ENCODE data around the gene RICTOR.

The RICTOR gene

GRCh38 chr5:38978036-38978435, 96.2 kb downstream of the RICTOR start:
- in situ Hi-C loops (cut with MboI; ENCODE audit: low pct_unique_long_range_greater_than_20kb, low sequenced_read_pairs), result no loop called here
- no peak for DNase-seq

GRCh38 chr5:38968665-38969064, 105.5 kb downstream of the RICTOR start:
- DNase-seq, result no peak
- in situ Hi-C loops (cut with MboI; ENCODE audit: low pct_unique_long_range_greater_than_20kb, low sequenced_read_pairs), result no loop called here

- in situ Hi-C loops (cut with MboI; ENCODE audit: low pct_unique_long_range_greater_than_20kb, low sequenced_read_pairs), result no loop called here
- DNase-seq, result no peak
Measured at GRCh38 chr5:38961691-38962090, 112.5 kb downstream of the RICTOR start.

GRCh38 chr5:38953426-38954012, 120.7 kb downstream of the RICTOR start:
- no peak for DNase-seq
- in situ Hi-C loops (cut with MboI; ENCODE audit: low pct_unique_long_range_greater_than_20kb, low sequenced_read_pairs), result no loop called here

GRCh38 chr5:38948501-38948900, 125.7 kb downstream of the RICTOR start:
- DNase-seq, result no peak
- in situ Hi-C loops (cut with MboI; ENCODE audit: low pct_unique_long_range_greater_than_20kb, low sequenced_read_pairs), result no loop called here

DNA sequence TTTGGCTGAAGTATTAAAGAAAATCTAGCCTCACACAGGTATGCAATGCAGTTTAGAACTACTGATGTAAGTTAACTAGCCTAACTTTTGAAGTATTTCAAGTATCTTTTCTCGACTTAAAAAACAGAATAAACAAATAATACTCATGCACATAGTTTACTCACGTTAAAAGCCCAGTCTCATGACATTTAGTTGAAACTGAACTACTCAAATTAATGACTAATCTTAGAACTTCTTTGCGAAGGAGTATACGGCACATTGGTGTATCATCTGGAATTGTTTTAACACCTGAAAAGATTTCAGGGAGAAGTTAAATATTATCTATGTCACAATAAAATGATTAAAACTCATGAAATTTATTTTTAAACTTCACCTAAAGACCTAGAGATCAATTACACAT, 129.9 kb downstream of the RICTOR start:
- DNase-seq, result no peak
- in situ Hi-C loops (cut with MboI; ENCODE audit: low pct_unique_long_range_greater_than_20kb, low sequenced_read_pairs), result no loop called here

DNA sequence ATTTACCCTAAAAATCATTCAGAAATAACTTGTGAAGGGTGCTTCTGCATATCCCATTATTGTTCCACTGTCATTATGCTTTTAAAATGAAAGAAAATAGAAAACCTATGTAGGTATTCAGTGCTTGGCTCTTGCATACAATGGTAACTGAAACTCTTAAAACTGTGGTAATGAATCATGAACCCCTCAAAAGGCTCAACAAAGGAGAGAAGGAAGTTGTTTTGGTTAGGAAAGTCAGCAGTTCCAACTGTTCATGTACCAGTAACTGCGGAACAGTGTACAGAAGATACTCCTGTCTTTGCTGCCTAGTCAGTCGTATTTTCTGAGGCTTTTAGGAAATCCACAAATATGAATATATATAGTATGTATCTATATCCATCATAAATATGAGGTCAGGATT, 132.3 kb downstream of the RICTOR start:
- no peak for DNase-seq
- in situ Hi-C loops (cut with MboI; ENCODE audit: low pct_unique_long_range_greater_than_20kb, low sequenced_read_pairs), result no loop called here

GRCh38 chr5:38940230-38940858, 133.9 kb downstream of the RICTOR start:
- in situ Hi-C loops (cut with MboI; ENCODE audit: low pct_unique_long_range_greater_than_20kb, low sequenced_read_pairs), result no loop called here
- DNase-seq, result no peak

GRCh38 chr5:38938973-38939372, 135.2 kb downstream of the RICTOR start:
- in situ Hi-C loops (cut with MboI; ENCODE audit: low pct_unique_long_range_greater_than_20kb, low sequenced_read_pairs), result no loop called here
- no peak for DNase-seq

DNA sequence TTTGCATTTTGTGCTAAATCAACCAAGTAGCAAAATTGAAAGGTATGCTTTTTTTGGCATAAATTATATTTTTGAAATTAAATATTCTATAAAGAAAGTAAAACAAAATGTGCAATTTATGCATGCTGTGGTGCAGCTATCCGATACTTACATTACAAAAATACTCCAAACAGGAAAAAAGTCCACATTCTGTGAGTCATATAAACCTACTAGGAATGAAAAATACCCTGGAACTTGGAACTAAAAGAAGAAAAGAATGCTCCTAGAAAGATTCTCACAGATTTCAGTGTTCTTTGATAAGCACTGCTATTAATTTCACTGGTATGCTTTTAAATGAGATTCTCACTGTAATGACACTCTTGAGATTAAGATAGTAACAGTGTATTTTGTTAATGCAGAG, 135.8 kb downstream of the RICTOR start:
- in situ Hi-C loops (cut with MboI; ENCODE audit: low pct_unique_long_range_greater_than_20kb, low sequenced_read_pairs), result no loop called here
- no peak for DNase-seq

DNA sequence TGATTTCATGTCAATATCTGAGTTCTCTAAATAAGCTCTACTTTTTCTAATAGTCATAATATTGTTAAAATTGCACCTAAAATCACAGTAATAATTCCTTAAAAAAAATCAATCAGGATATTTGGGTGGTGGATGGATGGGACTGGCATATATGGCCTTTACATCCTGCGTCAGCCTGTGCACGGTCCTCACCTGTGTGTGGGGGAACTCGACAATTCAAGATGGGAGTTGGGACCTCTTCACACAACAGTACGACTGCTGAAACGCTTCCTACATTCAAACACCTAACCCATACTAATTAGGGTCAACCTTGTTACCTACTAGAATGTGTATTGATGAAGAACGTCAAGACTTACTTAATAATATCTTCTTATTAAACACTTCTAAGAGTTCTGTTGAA, 137.9 kb downstream of the RICTOR start:
- DNase-seq, result no peak
- in situ Hi-C loops (cut with MboI; ENCODE audit: low pct_unique_long_range_greater_than_20kb, low sequenced_read_pairs), result no loop called here

- in situ Hi-C loops (cut with MboI; ENCODE audit: low pct_unique_long_range_greater_than_20kb, low sequenced_read_pairs), result no loop called here
- no peak for DNase-seq
Measured at GRCh38 chr5:38935437-38935836, 138.8 kb downstream of the RICTOR start.

- no peak for DNase-seq
- in situ Hi-C loops (cut with MboI; ENCODE audit: low pct_unique_long_range_greater_than_20kb, low sequenced_read_pairs), result no loop called here
Measured at GRCh38 chr5:38932854-38933408, 141.3 kb downstream of the RICTOR start.

GRCh38 chr5:38931731-38932130, 142.5 kb downstream of the RICTOR start:
- in situ Hi-C loops (cut with MboI; ENCODE audit: low pct_unique_long_range_greater_than_20kb, low sequenced_read_pairs), result no loop called here
- no peak for DNase-seq

DNA sequence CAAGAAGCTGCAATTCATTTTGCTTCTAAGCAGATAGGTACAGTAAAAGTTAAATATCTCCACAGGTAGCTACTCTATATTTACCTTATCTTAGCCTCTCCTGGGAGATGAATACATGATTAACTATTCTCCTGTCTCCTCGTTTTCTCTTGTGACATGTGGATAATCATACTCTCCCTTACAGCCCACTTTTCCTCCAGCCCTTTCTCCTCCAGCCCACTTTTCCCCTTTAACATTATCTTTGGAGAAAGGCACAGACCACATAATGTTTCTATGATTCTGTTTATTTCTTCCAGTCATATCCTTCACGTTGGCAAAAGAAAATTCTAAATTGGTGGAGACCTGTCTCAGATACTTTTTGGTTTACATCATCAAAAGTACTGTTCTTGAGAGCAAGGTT, 144.4 kb downstream of the RICTOR start:
- no peak for DNase-seq
- in situ Hi-C loops (cut with MboI; ENCODE audit: low pct_unique_long_range_greater_than_20kb, low sequenced_read_pairs), result no loop called here

DNA sequence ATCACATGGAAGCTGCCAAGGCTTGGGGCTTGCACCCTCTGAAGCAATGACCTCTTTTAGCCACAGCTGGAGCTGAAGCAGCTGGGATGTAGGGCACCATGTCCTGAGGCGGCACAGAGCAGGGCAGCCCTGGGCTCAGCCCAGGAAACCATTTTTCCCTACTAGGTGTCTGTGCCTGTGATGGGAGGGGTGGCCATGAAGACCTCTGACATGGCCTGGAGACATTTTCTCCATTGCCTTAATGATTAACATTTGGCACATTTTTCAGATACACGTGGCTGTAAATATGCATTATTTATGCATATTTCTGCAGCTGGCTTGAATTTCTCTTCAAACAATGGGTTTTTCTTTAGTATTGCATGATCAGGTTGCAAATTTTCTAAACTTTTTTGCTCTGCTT, 146.7 kb downstream of the RICTOR start:
- in situ Hi-C loops (cut with MboI; ENCODE audit: low pct_unique_long_range_greater_than_20kb, low sequenced_read_pairs), result no loop called here
- DNase-seq, result no peak

GRCh38 chr5:38926121-38926520, 148.1 kb downstream of the RICTOR start:
- no peak for DNase-seq
- in situ Hi-C loops (cut with MboI; ENCODE audit: low pct_unique_long_range_greater_than_20kb, low sequenced_read_pairs), result no loop called here

DNA sequence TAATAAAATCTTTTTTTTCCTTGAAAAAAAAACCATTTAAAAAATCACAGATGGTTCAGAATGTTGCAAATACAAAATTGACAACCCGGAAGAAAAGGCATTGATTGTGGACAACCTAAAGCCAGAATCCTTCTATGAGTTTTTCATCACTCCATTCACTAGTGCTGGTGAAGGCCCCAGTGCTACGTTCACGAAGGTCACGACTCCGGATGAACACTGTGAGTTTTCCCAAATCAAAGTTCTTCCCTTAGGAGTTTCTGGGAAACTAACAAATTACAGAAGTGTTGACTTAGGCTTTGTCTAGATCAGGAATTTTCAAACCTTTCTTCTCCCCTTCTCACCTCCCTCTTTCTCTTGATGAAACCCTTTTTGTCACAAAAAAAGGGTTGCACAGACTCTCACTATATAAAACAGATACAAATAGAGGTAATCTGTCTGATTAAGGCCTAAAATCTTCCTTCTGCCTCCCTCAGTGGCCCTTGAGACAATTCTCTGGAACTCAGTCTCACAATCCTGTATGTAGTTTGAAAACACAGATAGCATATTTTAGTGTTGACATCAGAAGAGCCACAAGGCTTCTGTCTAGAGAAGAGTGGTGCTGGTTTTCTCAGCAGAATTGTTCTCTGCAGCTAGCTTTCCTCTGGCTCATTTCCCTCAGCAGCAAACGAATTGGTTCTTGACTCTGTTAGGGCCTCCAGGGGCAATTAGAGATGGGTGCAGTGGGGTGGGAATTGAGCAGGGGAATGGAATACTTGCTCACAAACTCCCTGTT, 148.9 kb downstream of the RICTOR start:
- in situ Hi-C loops (cut with MboI; ENCODE audit: low pct_unique_long_range_greater_than_20kb, low sequenced_read_pairs), result no loop called here
- DNase-seq, result no peak

- in situ Hi-C loops (cut with MboI; ENCODE audit: low pct_unique_long_range_greater_than_20kb, low sequenced_read_pairs), result no loop called here
- no peak for DNase-seq
Measured at GRCh38 chr5:38923661-38924451, 150.3 kb downstream of the RICTOR start.

- peak; percentile 66 for DNase-seq
- in situ Hi-C loops (cut with MboI; ENCODE audit: low pct_unique_long_range_greater_than_20kb, low sequenced_read_pairs), result no loop called here
Measured at GRCh38 chr5:38922199-38922598, 152.0 kb downstream of the RICTOR start.
